ENCODE measurements around the gene OOSP3.
"Not testable (repeated sequence)": the region's sequence is repeated elsewhere in the genome, so short reads cannot be mapped to it uniquely, and the experiment has no call there.

Gene OOSP3

DNA sequence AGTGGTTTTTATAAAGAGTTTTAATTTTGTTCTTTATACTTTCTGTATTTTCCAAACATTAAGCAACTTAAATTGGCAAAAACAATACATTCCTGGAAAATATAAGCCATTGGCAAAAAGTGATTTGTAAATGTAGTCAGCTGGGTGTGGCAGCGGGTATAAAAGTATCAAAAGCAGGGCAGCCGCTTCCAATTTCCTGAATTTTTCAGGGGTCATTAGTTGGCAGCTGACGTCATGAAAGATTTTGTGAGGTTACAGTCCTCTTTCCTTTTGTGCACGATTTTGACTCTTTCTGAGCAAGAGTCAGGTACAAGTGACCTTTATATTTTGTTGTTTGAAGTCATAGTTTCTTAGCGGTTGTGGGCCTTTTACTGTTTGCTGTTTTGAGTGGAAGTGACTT is at the start of gene OOSP3:
OOSP3 (plus strand) TSS at position 208 of the 400 bp plus-strand sequence; CDS start at position 235, 27 bp downstream.
- DNase-seq: no peak

- no peak for DNase-seq
Observed at GRCh38 chr11:59829358-59829757, 49.2 kb upstream of the OOSP3 start.

GRCh38 chr11:59833602-59834001 is 45.0 kb upstream of the OOSP3 start:
- no peak for DNase-seq

GRCh38 chr11:59839615-59840014 is 39.0 kb upstream of the OOSP3 start:
- no peak for DNase-seq

GRCh38 chr11:59841514-59841913 is 37.1 kb upstream of the OOSP3 start:
- no peak for DNase-seq

DNA sequence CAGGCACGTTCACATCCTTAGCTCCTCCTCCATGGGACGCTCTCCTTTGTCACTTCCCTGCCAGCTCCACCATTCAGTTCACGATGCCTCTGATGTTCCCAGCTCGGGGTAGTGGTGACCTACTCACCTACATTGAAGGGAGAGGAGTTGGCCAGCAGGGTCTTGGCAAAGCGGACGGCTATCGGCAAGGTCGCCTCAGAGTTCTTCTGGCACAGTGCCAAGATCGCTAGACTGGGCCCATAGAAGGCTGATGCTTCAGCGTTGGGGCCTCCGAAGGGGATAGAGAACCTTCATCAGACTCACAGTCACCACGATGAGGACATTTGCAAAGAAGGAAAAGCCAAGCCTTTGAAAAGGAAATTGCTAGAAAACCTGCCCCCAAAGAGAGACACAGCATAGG is 36.3 kb upstream of the OOSP3 start:
- DNase-seq: no peak

DNA sequence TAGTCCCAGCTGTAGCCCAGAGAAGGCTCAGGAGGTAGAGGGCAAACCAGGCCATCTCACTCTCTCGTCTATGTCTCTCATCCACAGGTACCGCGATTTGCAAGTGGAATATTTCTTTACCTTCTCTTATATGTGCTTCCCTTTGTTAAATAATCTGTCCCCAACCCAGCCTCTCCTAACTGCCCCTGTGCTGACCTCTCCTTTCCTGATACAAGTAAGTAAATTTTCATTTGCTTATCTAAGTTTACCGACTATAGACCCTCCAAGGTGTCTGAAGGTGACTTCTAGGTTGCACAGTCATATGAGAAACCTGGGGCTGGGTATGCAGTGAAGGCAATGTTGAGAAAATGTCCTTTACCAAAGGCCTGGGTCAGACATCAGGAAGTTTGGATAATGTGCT is 33.2 kb upstream of the OOSP3 start, which contains the start of gene CBLIF:
CBLIF (minus strand) TSS at position 101 of the 400 bp plus-strand sequence; CDS start at position 55, 46 bp downstream.
- no peak for DNase-seq

DNA sequence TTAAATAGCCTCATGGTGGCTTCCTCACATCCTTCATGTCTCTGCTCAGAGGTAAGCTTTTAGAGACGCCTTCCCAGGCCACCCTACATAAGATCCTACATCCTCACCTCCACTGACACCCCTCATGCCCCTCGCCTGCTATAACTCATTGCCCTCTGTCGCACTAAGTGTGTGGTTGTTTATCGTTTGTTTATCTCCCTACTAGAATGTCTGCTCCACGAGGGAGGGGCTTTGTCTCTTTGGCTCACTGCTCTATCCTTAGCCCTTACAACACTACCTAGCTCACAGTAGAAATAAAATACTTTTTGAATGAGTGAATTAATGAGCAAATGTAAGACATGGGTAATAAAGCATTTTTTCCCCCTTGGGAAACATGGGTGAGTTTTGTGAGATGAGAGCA is 32.0 kb upstream of the OOSP3 start:
- no peak for DNase-seq

DNA sequence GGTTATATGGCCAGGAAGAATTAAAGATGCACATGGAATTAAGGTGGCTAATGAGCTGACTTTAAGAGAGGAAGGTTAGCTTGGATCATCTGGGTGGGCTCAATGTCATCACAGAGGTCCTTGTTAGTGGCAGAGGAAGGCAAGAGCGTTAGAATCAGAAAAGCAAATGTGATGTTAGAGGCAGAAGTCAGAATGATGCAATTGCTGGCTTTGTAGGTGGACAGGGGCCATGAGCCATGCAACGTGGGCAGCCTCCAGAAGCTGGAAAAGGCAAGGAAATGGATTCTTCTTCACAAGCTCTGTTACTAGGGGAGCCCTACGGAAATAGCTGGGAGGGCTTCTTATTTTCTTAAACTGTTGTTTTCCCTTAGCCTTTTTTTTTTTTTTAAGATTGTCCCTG is 31.0 kb upstream of the OOSP3 start:
- DNase-seq: no peak

DNA sequence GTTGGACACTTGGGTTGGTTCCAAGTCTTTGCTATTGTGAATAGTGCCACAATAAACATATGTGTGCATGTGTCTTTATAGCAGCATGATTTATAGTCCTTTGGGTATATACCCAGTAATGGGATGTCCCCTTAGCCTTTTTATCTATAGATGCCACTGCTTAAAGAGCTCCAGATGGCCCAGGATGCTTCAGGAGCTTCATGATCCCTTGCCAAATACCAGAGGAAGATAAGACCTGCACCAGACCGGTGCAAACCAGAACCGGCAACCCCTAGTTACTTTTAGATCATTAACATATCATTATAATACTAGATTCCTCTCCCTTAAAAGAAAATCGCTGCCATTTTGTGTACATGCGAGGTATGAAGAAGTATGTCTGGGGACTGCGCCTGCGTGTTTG is 30.1 kb upstream of the OOSP3 start:
- not testable (repeated sequence) for DNase-seq

DNA sequence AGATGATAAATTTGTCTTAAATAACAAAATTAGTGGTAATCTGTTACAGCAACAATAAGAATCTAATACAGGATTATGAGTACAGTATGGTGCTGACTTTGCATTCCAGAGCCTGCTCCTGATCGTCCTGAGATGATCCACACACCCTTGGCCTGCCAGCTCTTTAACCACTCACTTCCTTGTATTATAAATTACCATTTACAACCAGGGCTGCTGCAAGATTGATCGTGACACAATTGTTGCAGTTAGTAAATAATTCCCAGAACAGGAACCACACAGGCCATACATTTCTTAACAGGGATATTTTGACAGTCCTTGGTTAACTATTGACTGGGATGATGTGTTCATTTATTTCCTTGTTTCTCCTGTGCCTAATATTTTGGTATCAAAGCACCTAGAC is 29.5 kb upstream of the OOSP3 start:
- DNase-seq: no peak

GRCh38 chr11:59849551-59849950 is 29.0 kb upstream of the OOSP3 start:
- not testable (repeated sequence) for DNase-seq

DNA sequence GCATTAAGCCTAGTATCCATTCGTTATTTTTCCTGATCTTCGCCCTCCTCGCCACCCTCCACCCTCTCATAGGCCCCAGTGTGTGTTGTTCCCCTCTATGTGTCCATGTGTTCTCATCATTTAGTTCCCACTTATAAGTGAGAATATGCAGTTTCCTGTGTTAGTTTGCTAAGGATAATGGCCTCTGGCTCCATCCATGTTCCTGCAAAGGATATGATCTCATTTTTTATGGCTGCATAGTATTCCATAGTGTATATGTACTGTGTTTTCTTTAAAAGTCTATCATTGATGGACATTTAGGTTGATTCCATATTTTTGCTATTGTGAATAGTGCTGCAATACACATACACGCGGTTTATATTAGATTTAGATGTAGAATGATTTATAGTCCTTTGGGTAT is 27.2 kb upstream of the OOSP3 start:
- DNase-seq: not testable (repeated sequence)

GRCh38 chr11:59854871-59855270 is 23.7 kb upstream of the OOSP3 start:
- no peak for DNase-seq

GRCh38 chr11:59857439-59858434 is 20.8 kb upstream of the OOSP3 start:
- DNase-seq: no peak

- no peak for DNase-seq
Observed at GRCh38 chr11:59859673-59860072, 18.9 kb upstream of the OOSP3 start.

- no peak for DNase-seq
Observed at GRCh38 chr11:59862252-59862651, 16.3 kb upstream of the OOSP3 start.

GRCh38 chr11:59865031-59865430 is 13.6 kb upstream of the OOSP3 start:
- no peak for DNase-seq

- no peak for DNase-seq
Observed at GRCh38 chr11:59866397-59866796, 12.2 kb upstream of the OOSP3 start, which contains the start of gene TCN1. TSS of gene TCN1 (minus strand) at chr11:59866487. CDS start at chr11:59866470, 17 bp downstream.

DNA sequence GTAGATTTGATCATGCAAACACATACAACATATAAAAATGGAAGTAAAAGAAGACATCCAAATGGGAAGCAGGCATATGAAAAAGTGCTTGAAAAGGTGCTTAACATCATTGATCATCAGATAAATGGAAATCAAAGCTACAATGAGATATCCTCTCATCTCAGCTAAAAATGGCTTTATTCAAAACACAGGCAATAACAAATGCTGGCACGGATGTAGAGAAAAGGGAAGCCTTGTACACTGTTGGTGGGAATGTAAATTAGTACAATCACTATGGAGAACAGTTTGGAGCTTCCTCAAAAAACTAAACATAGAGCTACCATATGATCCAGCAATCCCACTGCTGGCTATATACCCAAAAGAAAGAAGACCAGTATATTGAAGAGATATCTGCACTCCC is 11.7 kb upstream of the OOSP3 start:
- DNase-seq: no peak

DNA sequence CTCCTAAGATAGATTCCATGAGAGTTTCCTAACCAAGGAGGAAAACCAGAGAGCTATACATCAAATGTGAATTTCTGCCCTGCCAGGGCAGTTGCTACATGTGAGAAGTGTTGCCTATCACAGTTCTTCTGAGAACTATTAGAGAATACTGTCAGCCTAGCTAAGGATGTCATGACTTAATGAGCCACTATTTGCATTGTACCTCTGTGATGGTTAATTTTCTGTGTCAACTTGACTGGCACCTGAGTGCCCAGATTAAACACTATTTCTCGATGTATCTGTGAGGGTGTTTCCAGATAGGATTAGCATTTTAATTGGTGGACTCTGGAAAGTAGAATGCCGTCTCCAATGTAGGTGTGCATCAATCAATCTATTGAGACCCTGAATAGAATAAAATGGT is 10.6 kb upstream of the OOSP3 start:
- DNase-seq: no peak

GRCh38 chr11:59872076-59872475 is 6.5 kb upstream of the OOSP3 start:
- DNase-seq: no peak

GRCh38 chr11:59875856-59876519 is 2.6 kb upstream of the OOSP3 start:
- DNase-seq: no peak

- no peak for DNase-seq
Observed at GRCh38 chr11:59877325-59877724, 1.3 kb upstream of the OOSP3 start.
